Mesenchymal stem cell (in vitro differentiated cells and primary cell): Measurements from ENCODE around the gene MPPED2.

ENCODE experiments used
- DNase-seq: peaks from one replicate; pipeline ENCODE4 v3.0.0-alpha.2; 2013
- H2AFZ ChIP-seq: one replicate; pipeline ENCODE4 v1.6.1; 2013; ENCODE audit warnings: low read depth, mild to moderate bottlenecking, control low read depth, inconsistent platforms, low read length, moderate library complexity
- H2AK5ac ChIP-seq: 2 replicates; pipeline ENCODE4 v1.6.1; 2013; ENCODE audit warnings: low read length, moderate library complexity, mild to moderate bottlenecking, inconsistent platforms; ENCODE audit not compliant: severe bottlenecking
- H2BK120ac ChIP-seq: one replicate; pipeline ENCODE4 v1.6.1; 2013; ENCODE audit warnings: low read depth, mild to moderate bottlenecking, inconsistent platforms, low read length, moderate library complexity
- H2BK12ac ChIP-seq, 2 experiments: one replicate each; pipeline ENCODE4 v1.6.1; 2013; ENCODE audit warnings: inconsistent platforms in 2 of 2, low read length in 2 of 2, mild to moderate bottlenecking in 2 of 2, moderate library complexity in 2 of 2, control low read depth in 1 of 2
- H2BK15ac ChIP-seq: one replicate; pipeline ENCODE4 v1.6.1; 2013; ENCODE audit warnings: mild to moderate bottlenecking, low read depth, inconsistent platforms; ENCODE audit not compliant: poor library complexity, severe bottlenecking
- H2BK5ac ChIP-seq: 2 replicates; pipeline ENCODE4 v1.6.1; 2013; ENCODE audit warnings: low read depth, mild to moderate bottlenecking, low read length, control low read depth, inconsistent platforms; ENCODE audit not compliant: poor library complexity, severe bottlenecking
- H3K14ac ChIP-seq, 2 experiments: one replicate each; pipeline ENCODE4 v1.6.1; 2013; ENCODE audit warnings: inconsistent platforms in 2 of 2, low read length in 2 of 2, control low read depth in 1 of 2, mild to moderate bottlenecking in 1 of 2, moderate library complexity in 1 of 2
- H3K18ac ChIP-seq, 2 experiments: one replicate each; pipeline ENCODE4 v1.6.1; 2013; ENCODE audit warnings: inconsistent platforms in 2 of 2, low read length in 2 of 2, control low read depth in 1 of 2, low read depth in 1 of 2, mild to moderate bottlenecking in 1 of 2
- H3K23ac ChIP-seq, 2 experiments: one replicate each; pipeline ENCODE4 v1.6.1; 2013; ENCODE audit warnings: inconsistent platforms in 2 of 2, low read length in 2 of 2, mild to moderate bottlenecking in 2 of 2, moderate library complexity in 2 of 2, control low read depth in 1 of 2
- H3K27ac ChIP-seq: 2 replicates; pipeline ENCODE4 v1.5.1; 2013; ENCODE audit warnings: mild to moderate bottlenecking, moderate library complexity, low read length, control low read depth, inconsistent platforms; ENCODE audit not compliant: poor library complexity, severe bottlenecking
- H3K27me3 ChIP-seq, 2 experiments: 2 replicates each; pipeline versions ENCODE4 v1.6.1 to v1.7.0; 2013; ENCODE audit warnings: low read length in 2 of 2, mild to moderate bottlenecking in 2 of 2, moderate library complexity in 2 of 2, control low read depth in 1 of 2, inconsistent platforms in 1 of 2; ENCODE audit not compliant: control insufficient read depth in 1 of 2, insufficient read depth in 1 of 2
- H3K36me3 ChIP-seq, 2 experiments: 2 replicates each; pipeline versions ENCODE4 v1.6.1 to v1.7.0; 2013; ENCODE audit warnings: low read length in 2 of 2, control low read depth in 1 of 2, inconsistent platforms in 1 of 2, low read depth in 1 of 2, mild to moderate bottlenecking in 1 of 2; ENCODE audit not compliant: insufficient read depth in 2 of 2, control insufficient read depth in 1 of 2
- H3K4ac ChIP-seq, 2 experiments: one replicate each; pipeline ENCODE4 v1.6.1; 2013; ENCODE audit warnings: inconsistent platforms in 2 of 2, low read length in 2 of 2, mild to moderate bottlenecking in 2 of 2, moderate library complexity in 2 of 2, control low read depth in 1 of 2, low read depth in 1 of 2
- H3K4me1 ChIP-seq: 2 replicates; pipeline ENCODE4 v1.6.1; 2013; ENCODE audit warnings: low read depth, low read length, control low read depth; ENCODE audit not compliant: control insufficient read depth, insufficient read depth
- H3K4me2 ChIP-seq: 2 replicates; pipeline ENCODE4 v1.6.1; 2013; ENCODE audit warnings: low read length, mild to moderate bottlenecking, inconsistent platforms; ENCODE audit not compliant: poor library complexity, severe bottlenecking
- H3K4me3 ChIP-seq, 2 experiments: 2 replicates each; pipeline versions ENCODE4 v1.5.1 to v1.7.0; 2013; ENCODE audit warnings: low read length in 2 of 2, mild to moderate bottlenecking in 2 of 2, control low read depth in 1 of 2, low read depth in 1 of 2; ENCODE audit not compliant: insufficient read depth in 1 of 2
- H3K79me1 ChIP-seq: replicated peaks from 2 replicates; pipeline ENCODE4 v1.6.1; 2013; ENCODE audit warnings: mild to moderate bottlenecking, control low read depth, low read length, inconsistent platforms; ENCODE audit not compliant: poor library complexity, severe bottlenecking
- H3K9ac ChIP-seq: 2 replicates; pipeline ENCODE4 v1.7.0; 2013; ENCODE audit warnings: mild to moderate bottlenecking, low read length, moderate library complexity
- H3K9me3 ChIP-seq: 2 replicates; pipeline ENCODE4 v1.7.0; 2013; ENCODE audit warnings: mild to moderate bottlenecking, low read length; ENCODE audit not compliant: control insufficient read depth
- H4K8ac ChIP-seq: one replicate; pipeline ENCODE4 v1.6.1; 2013; ENCODE audit warnings: inconsistent platforms, mild to moderate bottlenecking, low read length, moderate library complexity
- H4K91ac ChIP-seq: one replicate; pipeline ENCODE4 v1.6.1; 2013; ENCODE audit warnings: mild to moderate bottlenecking, low read length, inconsistent platforms
- WGBS: methylation state at CpG from one replicate; pipeline ENCODE4 v1.1.7; 2013; ENCODE audit warnings: mixed read lengths; 5-methylcytosine and 5-hydroxymethylcytosine counted together

The MPPED2 gene

DNA sequence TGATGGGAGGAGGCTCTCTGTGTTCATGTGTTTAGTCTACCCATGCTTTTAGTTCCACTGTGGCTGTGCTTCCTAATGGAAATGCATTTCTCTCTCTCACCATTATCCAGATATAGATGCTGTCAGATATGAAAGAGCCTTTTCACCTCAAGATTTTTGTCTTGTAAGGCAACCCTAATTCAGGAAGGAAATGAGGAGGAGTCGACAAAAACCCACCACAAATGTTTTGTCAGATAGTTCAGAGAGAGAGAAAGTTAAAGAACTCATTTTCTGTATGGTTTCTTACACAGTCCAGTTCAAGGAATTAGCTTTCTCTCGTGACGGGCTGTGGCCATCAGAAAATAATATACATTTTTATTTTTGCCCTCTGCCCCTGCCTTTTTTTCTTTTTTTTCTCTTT is 180.8 kb downstream of the MPPED2 start:
- no peak overlapping the region for H2BK120ac ChIP-seq
- H3K4me1 ChIP-seq, result peaks cover 3% of the 10 kb centered on the region
- no peak overlapping the region for H3K18ac ChIP-seq
- no peak overlapping the region for H3K27ac ChIP-seq
- no peak overlapping the region for H2AK5ac ChIP-seq
- H3K23ac ChIP-seq, result no peak overlapping the region
- H3K4ac ChIP-seq, result no peak overlapping the region
- H3K4me2 ChIP-seq, result no peak overlapping the region
- no peak overlapping the region for H3K4me3 ChIP-seq
- no peak overlapping the region for H2AFZ ChIP-seq
- no peaks in the 10 kb centered on the region for H3K36me3 ChIP-seq
- no peak overlapping the region for H2BK12ac ChIP-seq
- H4K91ac ChIP-seq, result no peak overlapping the region
- DNase-seq, result no peak
- no peak overlapping the region for H3K9ac ChIP-seq
- no peaks in the 10 kb centered on the region for H3K9me3 ChIP-seq
- no peak overlapping the region for H3K14ac ChIP-seq
- no peak overlapping the region for H2BK15ac ChIP-seq
- no peak overlapping the region for H4K8ac ChIP-seq
- 82% methylated on average over 2 of the region's 3 CpGs for WGBS
- no peaks in the 10 kb centered on the region for H3K27me3 ChIP-seq
- H3K79me1 ChIP-seq, result no peaks in the 10 kb centered on the region
- no peak overlapping the region for H2BK5ac ChIP-seq

GRCh38 chr11:30404136-30404535 is 182.0 kb downstream of the MPPED2 start:
- no peak for DNase-seq
- H3K9ac ChIP-seq, result no peak overlapping the region

DNA sequence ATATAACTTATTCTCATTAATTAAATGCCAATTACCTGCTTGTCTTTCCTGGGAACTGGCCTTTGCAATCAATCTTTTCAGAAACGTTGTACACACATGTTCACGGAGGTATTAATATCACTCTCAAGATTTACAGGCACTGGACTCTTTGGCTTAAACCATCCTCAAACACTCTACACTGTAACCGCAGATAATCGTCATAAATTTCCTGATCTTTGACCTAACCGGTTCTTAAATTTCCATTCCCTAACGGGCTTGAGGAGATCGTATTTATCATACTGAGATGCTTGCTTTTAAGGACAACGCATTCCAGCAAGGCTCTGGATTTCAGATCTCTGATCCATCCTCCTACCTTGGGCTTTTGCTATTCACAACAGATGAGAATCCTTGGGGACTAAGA is 190.4 kb downstream of the MPPED2 start:
- Histone ChIP-seq H3K14ac (no peak overlapping the region), H3K18ac (no peak overlapping the region), H2AFZ (no peak overlapping the region), H3K36me3 (no peaks in the 10 kb centered on the region), H2AK5ac (no peak overlapping the region), H3K4ac (no peak overlapping the region), H2BK5ac (no peak overlapping the region), H3K9me3 (no peaks in the 10 kb centered on the region), H3K27me3 (no peaks in the 10 kb centered on the region), H3K4me3 (no peak overlapping the region), H4K8ac (no peak overlapping the region), H2BK120ac (no peak overlapping the region), H3K4me1 (no peaks in the 10 kb centered on the region), H2BK12ac (no peak overlapping the region), H4K91ac (no peak overlapping the region), H3K9ac (no peak overlapping the region), H3K79me1 (no peaks in the 10 kb centered on the region), H3K27ac (no peak overlapping the region), H3K23ac (no peak overlapping the region), H2BK15ac (no peak overlapping the region), H3K4me2 (no peak overlapping the region)
- WGBS, result 85% methylated on average over 8 of the region's 8 CpGs
- DNase-seq, result no peak

More at GRCh38 chr11:30404136-30404535, 182.0 kb downstream of the MPPED2 start:
- H3K4me2 ChIP-seq, result no peak overlapping the region
- H3K4ac ChIP-seq, result no peak overlapping the region
- no peak overlapping the region for H2BK120ac ChIP-seq
- no peak overlapping the region for H3K4me3 ChIP-seq
- H3K36me3 ChIP-seq, result no peaks in the 10 kb centered on the region
- H3K79me1 ChIP-seq, result no peaks in the 10 kb centered on the region
- no peak overlapping the region for H3K23ac ChIP-seq
- no peak overlapping the region for H2BK15ac ChIP-seq
- no peaks in the 10 kb centered on the region for H3K27me3 ChIP-seq
- no peak overlapping the region for H2BK12ac ChIP-seq
- no peak overlapping the region for H2BK5ac ChIP-seq
- H4K91ac ChIP-seq, result no peak overlapping the region
- H2AFZ ChIP-seq, result no peak overlapping the region
- peaks cover 3% of the 10 kb centered on the region for H3K4me1 ChIP-seq
- H2AK5ac ChIP-seq, result no peak overlapping the region
- WGBS, result 75% methylated on average over 2 of the region's 3 CpGs
- H3K27ac ChIP-seq, result no peak overlapping the region
- no peak overlapping the region for H4K8ac ChIP-seq
- H3K14ac ChIP-seq, result no peak overlapping the region
- no peak overlapping the region for H3K18ac ChIP-seq
- no peaks in the 10 kb centered on the region for H3K9me3 ChIP-seq

GRCh38 chr11:30393012-30393411 is 193.1 kb downstream of the MPPED2 start:
- Histone ChIP-seq H3K4me1 (no peaks in the 10 kb centered on the region), H3K4me3 (no peak overlapping the region), H3K27ac (no peak overlapping the region), H3K36me3 (no peaks in the 10 kb centered on the region), H4K91ac (no peak overlapping the region), H2AFZ (no peak overlapping the region), H3K79me1 (no peaks in the 10 kb centered on the region), H3K4me2 (no peak overlapping the region), H3K4ac (no peak overlapping the region), H2BK15ac (no peak overlapping the region), H3K14ac (no peak overlapping the region), H3K23ac (no peak overlapping the region), H4K8ac (no peak overlapping the region), H3K27me3 (no peaks in the 10 kb centered on the region), H3K9me3 (no peaks in the 10 kb centered on the region), H3K18ac (no peak overlapping the region), H2BK12ac (no peak overlapping the region), H2BK5ac (no peak overlapping the region), H2AK5ac (no peak overlapping the region), H2BK120ac (no peak overlapping the region), H3K9ac (no peak overlapping the region)
- WGBS, result 94% methylated on average over 1 of the region's 1 CpG
- no peak for DNase-seq
